B cell (primary cell): ENCODE results near the gene ANAPC2. TPM values are rescaled to one million over a fixed set of nuclear protein-coding genes. Genes with fewer than 3 reads are reported as not detected.

ENCODE experiments used
- ATAC-seq: fragments of 200-7000 bp; cut with Tn5 transposase; one replicate; pipeline ENCODE4 v1.10.0; 2021; ENCODE audit warnings: low read depth, mild to moderate bottlenecking, moderate number of reproducible peaks, moderate library complexity
- CTCF ChIA-PET: fragments of 350-600 bp; sonication (Branson Sonifier 250); formaldehyde crosslinking; loops from one replicate; lab custom pipeline; 2021; ENCODE audit warnings: antibody characterized with exemption, inconsistent platforms; lab: Charles Lee
- POLR2A ChIA-PET: fragments of 350-600 bp; sonication (Branson Sonifier 250); formaldehyde crosslinking; loops from one replicate; lab custom pipeline; 2021; ENCODE audit warnings: antibody characterized with exemption; lab: Charles Lee
- DNase-seq: peaks from one replicate; pipeline ENCODE4 v3.0.0; 2013
- H2AFZ ChIP-seq: 2 replicates; pipeline ENCODE4 v1.6.1; 2012; ENCODE audit warnings: mild to moderate bottlenecking, low read depth, low read length; ENCODE audit not compliant: insufficient read depth, poor library complexity, severe bottlenecking
- H3K27ac ChIP-seq, 2 donors: 1 replicate in 1 of 2; 2 replicates in 1 of 2; pipeline ENCODE4 v1.5.1; 2012 to 2013; ENCODE audit warnings: low read length in 2 of 2, mild to moderate bottlenecking in 2 of 2, moderate library complexity in 1 of 2
- H3K27me3 ChIP-seq, 4 experiments: fragments of 200-600 bp in 1 of 4; sonication (generic) in 1 of 4; replicated peaks in 1 of 4; 1 replicate in 2 of 4; 2 replicates in 2 of 4; pipeline versions ENCODE4 v1.6.1 to v1.7.0; 2013 to 2016; ENCODE audit warnings: low read length in 3 of 4, mild to moderate bottlenecking in 2 of 4, mixed read lengths in 1 of 4, moderate library complexity in 1 of 4; ENCODE audit not compliant: insufficient read depth in 4 of 4, control insufficient read depth in 3 of 4; ENCODE audit errors: control extremely low read depth in 1 of 4
- H3K36me3 ChIP-seq, 2 experiments: replicated peaks in 1 of 2; 1 replicate in 1 of 2; 2 replicates in 1 of 2; pipeline versions ENCODE4 v1.6.1 to v1.7.1; 2013; ENCODE audit warnings: low read length in 1 of 2; ENCODE audit not compliant: insufficient read depth in 2 of 2, control insufficient read depth in 1 of 2; ENCODE audit errors: control extremely low read depth in 1 of 2, extremely low read depth in 1 of 2
- H3K4me1 ChIP-seq, 2 donors: fragments of 200-600 bp in 1 of 2; sonication (generic) in 1 of 2; 1 replicate in 1 of 2; 2 replicates in 1 of 2; pipeline versions ENCODE4 v1.5.1 to v1.6.1; 2013 to 2017; ENCODE audit warnings: low read length in 2 of 2; ENCODE audit not compliant: control insufficient read depth in 2 of 2, insufficient read depth in 2 of 2
- H3K4me2 ChIP-seq: replicated peaks from 2 replicates; pipeline ENCODE3; 2012; ENCODE audit warnings: mild to moderate bottlenecking, low read depth, low read length; ENCODE audit not compliant: poor library complexity, severe bottlenecking
- H3K4me3 ChIP-seq, 5 experiments: fragments of 200-600 bp in 1 of 5; sonication (generic) in 1 of 5; 1 replicate in 3 of 5; 2 replicates in 2 of 5; pipeline versions ENCODE4 v1.5.1 to v1.7.0; 2011 to 2016; ENCODE audit warnings: low read length in 4 of 5, mild to moderate bottlenecking in 4 of 5, low read depth in 2 of 5, control low read depth in 1 of 5, moderate library complexity in 1 of 5; ENCODE audit not compliant: insufficient read depth in 1 of 5; ENCODE audit errors: control extremely low read depth in 1 of 5, extremely low read depth in 1 of 5
- H3K79me2 ChIP-seq: fragments of 200-600 bp; sonication (generic); one replicate; pipeline ENCODE4 v1.6.0; 2016; ENCODE audit warnings: low read length; ENCODE audit not compliant: control insufficient read depth, insufficient read depth
- H3K9ac ChIP-seq: fragments of 200-600 bp; sonication (generic); 2 replicates; pipeline ENCODE4 v1.6.1; 2017; ENCODE audit warnings: mild to moderate bottlenecking, low read length, moderate library complexity
- H3K9me3 ChIP-seq, 3 donors: one replicate each; pipeline versions ENCODE4 v1.6.1 to v1.7.1; 2013; ENCODE audit warnings: low read length in 2 of 3; ENCODE audit not compliant: control insufficient read depth in 2 of 3, insufficient read depth in 1 of 3; ENCODE audit errors: control extremely low read depth in 1 of 3
- H4K20me1 ChIP-seq: 2 replicates; pipeline ENCODE4 v1.6.0; 2012; ENCODE audit warnings: mild to moderate bottlenecking, low read length; ENCODE audit not compliant: insufficient read depth, control insufficient read depth, poor library complexity, severe bottlenecking
- H3K27ac Mint-ChIP-seq: one replicate; pipeline ENCODE4 v1.8.0; 2021; ENCODE audit warnings: mixed read lengths
- H3K27me3 Mint-ChIP-seq: one replicate; pipeline ENCODE4 v1.8.0; 2021; ENCODE audit warnings: mixed read lengths
- H3K4me1 Mint-ChIP-seq: one replicate; pipeline ENCODE4 v1.8.0; 2021; ENCODE audit warnings: mixed read lengths
- H3K4me3 Mint-ChIP-seq: one replicate; pipeline ENCODE4 v1.8.0; 2021; ENCODE audit warnings: mixed read lengths
- H3K9me3 Mint-ChIP-seq: one replicate; pipeline ENCODE4 v1.8.0; 2022; ENCODE audit warnings: mixed read lengths; ENCODE audit not compliant: insufficient read depth
- EZH2 ChIP-seq: IDR thresholded peaks from 2 replicates; pipeline ENCODE4 v1.6.1; 2012; ENCODE audit warnings: borderline replicate concordance, low read depth, mild to moderate bottlenecking, moderate library complexity, low read length; ENCODE audit not compliant: insufficient read depth, poor library complexity, severe bottlenecking
- WGBS: methylation state at CpG from one replicate; pipeline ENCODE4 v1.1.5; 2013; ENCODE audit warnings: missing lambda C conversion rate; ENCODE audit not compliant: insufficient coverage; 5-methylcytosine and 5-hydroxymethylcytosine counted together
- intact Hi-C: fragments of 100-400 bp; cut with micrococcal nuclease; formaldehyde crosslinking; loops from one replicate; pipeline ENCODE4 v1.10.0; 2022
- polyA plus RNA-seq: library from polyadenylated mRNA; depleted of rRNA; stranded (reverse); fragments of >200 nt; gene quantifications from 2 replicates; pipeline ENCODE4 v1.2.3, GENCODE V29; 2012
- total RNA-seq, 2 donors: library from RNA; stranded (reverse); fragments of 120-200 nt in 1 of 2; gene quantifications; 1 replicate in 1 of 2; 2 replicates in 1 of 2; pipeline versions ENCODE4 v1.2.3 to v1.2.4, GENCODE V29; 2013 to 2022
- TF ChIP-seq, protein P1 (sequence below): fragments of 200-600 bp; IDR thresholded peaks from one replicate; pipeline ENCODE4 v1.8.0; 2022; ENCODE audit warnings: antibody characterized with exemption, mild to moderate bottlenecking

ANAPC2 gene
- total and polyA plus RNA-seq, 2 donors (not counting 1 experiment from before 2014, with no cell fraction given), result 121 to 127 TPM

DNA sequence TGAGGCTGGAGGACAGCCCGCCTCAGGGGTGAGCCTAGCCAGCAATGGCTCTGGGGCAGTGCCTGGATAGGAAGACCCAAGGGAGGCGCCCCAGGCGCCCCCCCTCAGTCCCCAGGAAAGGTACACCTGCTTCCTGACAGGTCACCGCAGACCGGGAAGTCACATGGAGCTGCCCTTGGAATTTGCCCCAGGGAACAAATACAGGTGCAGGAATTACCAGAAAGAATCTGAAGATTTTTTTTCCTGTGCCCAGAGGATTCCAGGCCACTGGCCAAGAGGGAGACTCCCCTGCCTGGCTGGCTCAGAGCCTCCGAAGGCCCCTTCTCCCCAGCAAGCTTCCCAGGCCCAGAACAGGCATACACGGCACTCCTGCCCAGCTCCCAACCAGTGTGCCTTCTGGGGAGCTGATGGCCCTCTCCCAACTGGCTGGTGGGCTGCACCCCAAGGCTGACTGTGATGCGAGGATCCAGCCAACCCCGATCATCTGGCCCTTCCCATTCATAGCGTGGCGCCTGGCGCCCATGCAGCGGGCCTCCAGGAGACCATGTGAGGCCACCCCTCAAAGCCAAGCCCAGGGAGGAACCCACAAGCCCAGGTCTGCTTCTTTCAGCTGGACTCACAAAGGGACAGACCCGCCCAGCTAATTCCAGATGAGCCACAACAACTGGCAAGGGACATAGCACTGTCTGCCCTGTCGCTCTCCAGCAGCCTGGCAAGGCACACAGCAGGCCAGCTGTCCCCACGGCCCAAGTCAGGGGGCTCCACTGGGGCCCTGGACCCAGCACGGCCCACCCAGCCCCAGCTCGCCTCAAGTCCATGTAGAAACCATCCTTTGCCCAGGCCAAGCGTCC, 9.9 kb upstream of the ANAPC2 start:
- CTCF ChIA-PET, result interaction anchor here (1.2 to 1.5 kb wide), 2 partner anchors 9 to 29 kb away, joined by 3 to 7 read pairs; partner anchors contain the start of genes ANAPC2, RNF224 and SSNA1

More for the DNA sequence above, 9.9 kb upstream of the ANAPC2 start:
- Mint-ChIP-seq H3K4me1 (peaks cover 17% of the 10 kb centered on the region), H3K4me3 (peak overlapping the region; percentile 77), H3K27me3 (no peaks in the 10 kb centered on the region), H3K9me3 (no peaks in the 10 kb centered on the region), H3K27ac (no peak overlapping the region)
- H3K4me3 ChIP-seq, result no peak overlapping the region
- TF ChIP-seq, protein P1, sequence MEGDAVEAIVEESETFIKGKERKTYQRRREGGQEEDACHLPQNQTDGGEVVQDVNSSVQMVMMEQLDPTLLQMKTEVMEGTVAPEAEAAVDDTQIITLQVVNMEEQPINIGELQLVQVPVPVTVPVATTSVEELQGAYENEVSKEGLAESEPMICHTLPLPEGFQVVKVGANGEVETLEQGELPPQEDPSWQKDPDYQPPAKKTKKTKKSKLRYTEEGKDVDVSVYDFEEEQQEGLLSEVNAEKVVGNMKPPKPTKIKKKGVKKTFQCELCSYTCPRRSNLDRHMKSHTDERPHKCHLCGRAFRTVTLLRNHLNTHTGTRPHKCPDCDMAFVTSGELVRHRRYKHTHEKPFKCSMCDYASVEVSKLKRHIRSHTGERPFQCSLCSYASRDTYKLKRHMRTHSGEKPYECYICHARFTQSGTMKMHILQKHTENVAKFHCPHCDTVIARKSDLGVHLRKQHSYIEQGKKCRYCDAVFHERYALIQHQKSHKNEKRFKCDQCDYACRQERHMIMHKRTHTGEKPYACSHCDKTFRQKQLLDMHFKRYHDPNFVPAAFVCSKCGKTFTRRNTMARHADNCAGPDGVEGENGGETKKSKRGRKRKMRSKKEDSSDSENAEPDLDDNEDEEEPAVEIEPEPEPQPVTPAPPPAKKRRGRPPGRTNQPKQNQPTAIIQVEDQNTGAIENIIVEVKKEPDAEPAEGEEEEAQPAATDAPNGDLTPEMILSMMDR, result no peak
- no peak for TF ChIP-seq EZH2
- H3K9ac ChIP-seq, result no peak overlapping the region
- no peak overlapping the region for H3K4me2 ChIP-seq
- peaks cover 78% of the 10 kb centered on the region for H3K79me2 ChIP-seq
- H3K4me1 ChIP-seq, result peaks cover 16 to 22% of the 10 kb centered on the region in 2 donors
- POLR2A ChIA-PET, result interaction anchor here (2.0 kb wide), 1 partner anchor 10 kb away, joined by 18 read pairs; the partner anchor contains the start of genes ANAPC2 and SSNA1
- WGBS, result 96% methylated on average over 19 of the region's 19 CpGs
- no peaks in the 10 kb centered on the region for H3K9me3 ChIP-seq
- H4K20me1 ChIP-seq, result peaks cover 38% of the 10 kb centered on the region
- no peak overlapping the region for H3K27ac ChIP-seq
- no peak overlapping the region for H2AFZ ChIP-seq
- peaks cover 0 to 6% (median 0%) of the 10 kb centered on the region in 4 experiments for H3K27me3 ChIP-seq
- intact Hi-C loops, result no loop called here
- H3K36me3 ChIP-seq, result no peaks in the 10 kb centered on the region
- no peak for ATAC-seq
- DNase-seq, result no peak
